Activated naive CD8-positive, alpha-beta T cell treated with anti-CD3 and anti-CD28 coated beads, Interleukin-2, amount 10 ng/mL, durations not matched to agents 7 days and 5 days (primary cell): ENCODE data around the gene CDK14. TPM values are rescaled to one million over a fixed set of nuclear protein-coding genes. Genes with fewer than 3 reads are reported as not detected.
"Not testable (repeated sequence)": the region's sequence is repeated elsewhere in the genome, so short reads cannot be mapped to it uniquely, and the experiment has no call there.

Experiments
- ATAC-seq: fragments of 150-1000 bp; cut with Tn5 transposase; one replicate; pipeline ENCODE4 v1.10.0; 2021; ENCODE audit warnings: low read depth, moderate library complexity
- POLR2A ChIA-PET: fragments of 350-600 bp; sonication (Branson Sonifier 250); formaldehyde crosslinking; loops from one replicate; lab custom pipeline; 2021; ENCODE audit warnings: antibody characterized with exemption; lab: Charles Lee
- DNase-seq: peaks from one replicate; pipeline ENCODE4 v3.0.0; 2021
- H3K27ac Mint-ChIP-seq: one replicate; pipeline ENCODE4 v1.8.0; 2022; ENCODE audit warnings: mild to moderate bottlenecking, mixed read lengths
- H3K27me3 Mint-ChIP-seq: one replicate; pipeline ENCODE4 v1.8.0; 2022; ENCODE audit warnings: mild to moderate bottlenecking, moderate library complexity, mixed read lengths
- H3K36me3 Mint-ChIP-seq: one replicate; pipeline ENCODE4 v1.8.0; 2021; ENCODE audit warnings: mild to moderate bottlenecking, mixed read lengths
- H3K4me1 Mint-ChIP-seq: one replicate; pipeline ENCODE4 v1.8.0; 2021; ENCODE audit warnings: mixed read lengths
- H3K4me3 Mint-ChIP-seq: one replicate; pipeline ENCODE4 v1.8.0; 2022; ENCODE audit warnings: mild to moderate bottlenecking, moderate library complexity, mixed read lengths
- H3K9me3 Mint-ChIP-seq: one replicate; pipeline ENCODE4 v1.8.0; 2021; ENCODE audit warnings: mixed read lengths
- total RNA-seq, 2 experiments: library from RNA; stranded (reverse); gene quantifications; one replicate each; pipeline ENCODE4 v1.2.3, GENCODE V29; 2021

Gene CDK14
- total RNA-seq, 2 experiments from 2014 or later, result 0.94 to 1.2 TPM

- DNase-seq, result no peak
- ATAC-seq, result no peak
- Mint-ChIP-seq H3K36me3 (no peaks in the 10 kb centered on the region), H3K9me3 (no peaks in the 10 kb centered on the region), H3K27me3 (no peaks in the 10 kb centered on the region), H3K27ac (no peak overlapping the region), H3K4me1 (no peaks in the 10 kb centered on the region), H3K4me3 (no peak overlapping the region)
- POLR2A ChIA-PET, result no interaction called here
These were observed 304.7 kb downstream of the CDK14 start for GRCh38 chr7:90900628-90901356.

GRCh38 chr7:90903841-90904240 lies 307.7 kb downstream of the CDK14 start:
- POLR2A ChIA-PET, result no interaction called here
- no peak overlapping the region for H3K4me3 Mint-ChIP-seq
- no peak for DNase-seq
- no peaks in the 10 kb centered on the region for H3K4me1 Mint-ChIP-seq
- ATAC-seq, result no peak
- H3K27ac Mint-ChIP-seq, result no peak overlapping the region
- no peaks in the 10 kb centered on the region for H3K36me3 Mint-ChIP-seq
- no peaks in the 10 kb centered on the region for H3K27me3 Mint-ChIP-seq
- H3K9me3 Mint-ChIP-seq, result no peaks in the 10 kb centered on the region

DNA sequence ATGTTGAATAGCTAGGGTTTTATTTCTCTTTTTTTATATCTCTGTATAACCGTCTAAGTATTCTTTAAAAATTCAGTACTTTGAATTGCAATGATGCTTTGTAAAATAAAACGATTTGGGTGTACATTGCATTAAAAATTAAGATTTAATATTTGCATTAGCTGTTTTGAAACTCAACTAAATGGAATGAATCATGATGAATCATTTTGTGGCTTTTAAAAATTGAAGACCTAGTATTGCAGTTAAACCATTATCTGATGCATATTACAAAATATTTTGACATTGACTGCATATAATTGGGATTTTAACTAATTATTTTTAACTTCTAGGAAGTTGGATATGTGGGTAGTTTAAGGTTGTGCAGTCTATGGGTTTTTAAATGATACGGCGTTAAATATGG lies 314.0 kb downstream of the CDK14 start:
- Mint-ChIP-seq H3K4me1 (no peaks in the 10 kb centered on the region), H3K27ac (no peak overlapping the region), H3K4me3 (no peak overlapping the region), H3K36me3 (no peaks in the 10 kb centered on the region), H3K27me3 (peaks cover 2% of the 10 kb centered on the region), H3K9me3 (no peaks in the 10 kb centered on the region)
- DNase-seq (no peak), ATAC-seq (no peak)
- POLR2A ChIA-PET, result no interaction called here

GRCh38 chr7:90916319-90916718 lies 320.2 kb downstream of the CDK14 start:
- Mint-ChIP-seq H3K36me3 (no peaks in the 10 kb centered on the region), H3K4me1 (no peaks in the 10 kb centered on the region), H3K9me3 (no peaks in the 10 kb centered on the region), H3K27me3 (peaks cover 2% of the 10 kb centered on the region), H3K27ac (no peak overlapping the region), H3K4me3 (no peak overlapping the region)
- no peak for DNase-seq
- no peak for ATAC-seq
- POLR2A ChIA-PET, result no interaction called here

GRCh38 chr7:90917539-90917938 lies 321.4 kb downstream of the CDK14 start:
- peaks cover 2% of the 10 kb centered on the region for H3K27me3 Mint-ChIP-seq
- H3K27ac Mint-ChIP-seq, result no peak overlapping the region
- DNase-seq, result no peak
- no peak overlapping the region for H3K4me3 Mint-ChIP-seq
- no peaks in the 10 kb centered on the region for H3K4me1 Mint-ChIP-seq
- no peak for ATAC-seq
- no peaks in the 10 kb centered on the region for H3K36me3 Mint-ChIP-seq
- H3K9me3 Mint-ChIP-seq, result no peaks in the 10 kb centered on the region
- POLR2A ChIA-PET, result no interaction called here

GRCh38 chr7:90918303-90918702 lies 322.2 kb downstream of the CDK14 start:
- Mint-ChIP-seq H3K9me3 (no peaks in the 10 kb centered on the region), H3K36me3 (no peaks in the 10 kb centered on the region), H3K4me3 (no peak overlapping the region), H3K27me3 (peaks cover 2% of the 10 kb centered on the region), H3K27ac (no peak overlapping the region), H3K4me1 (no peaks in the 10 kb centered on the region)
- POLR2A ChIA-PET, result no interaction called here
- DNase-seq (no peak), ATAC-seq (no peak)

DNA sequence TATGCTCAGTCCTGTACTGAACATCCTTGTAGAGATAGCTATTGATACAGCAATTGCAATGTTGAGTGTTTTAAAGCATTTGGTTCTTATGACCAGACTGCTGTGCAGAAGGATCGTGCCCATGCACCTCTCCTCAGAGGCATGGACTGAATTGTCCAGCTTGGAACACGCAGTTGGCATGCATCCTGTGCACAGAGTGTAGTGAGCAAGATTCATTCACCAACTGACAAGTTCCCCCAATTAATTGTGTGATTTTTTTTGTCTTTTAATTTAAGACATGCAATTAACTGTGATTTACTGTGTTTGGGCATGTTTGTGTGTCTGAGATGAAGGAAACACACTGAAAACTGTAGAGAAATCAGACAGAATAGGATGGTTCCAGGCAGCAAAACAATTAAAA lies 323.7 kb downstream of the CDK14 start:
- POLR2A ChIA-PET, result no interaction called here

GRCh38 chr7:90920336-90920735 lies 324.2 kb downstream of the CDK14 start:
- H3K4me3 Mint-ChIP-seq, result no peak overlapping the region
- H3K36me3 Mint-ChIP-seq, result no peaks in the 10 kb centered on the region
- no peak overlapping the region for H3K27ac Mint-ChIP-seq
- no peaks in the 10 kb centered on the region for H3K4me1 Mint-ChIP-seq
- POLR2A ChIA-PET, result no interaction called here
- no peaks in the 10 kb centered on the region for H3K9me3 Mint-ChIP-seq
- ATAC-seq, result no peak
- no peaks in the 10 kb centered on the region for H3K27me3 Mint-ChIP-seq
- no peak for DNase-seq

More for the DNA sequence above, 323.7 kb downstream of the CDK14 start:
- H3K36me3 Mint-ChIP-seq, result no peaks in the 10 kb centered on the region
- no peak overlapping the region for H3K27ac Mint-ChIP-seq
- H3K27me3 Mint-ChIP-seq, result peaks cover 1% of the 10 kb centered on the region
- H3K4me1 Mint-ChIP-seq, result no peaks in the 10 kb centered on the region
- no peak overlapping the region for H3K4me3 Mint-ChIP-seq
- no peaks in the 10 kb centered on the region for H3K9me3 Mint-ChIP-seq
- ATAC-seq, result no peak
- DNase-seq, result no peak

GRCh38 chr7:90923541-90923997 lies 327.4 kb downstream of the CDK14 start:
- DNase-seq (no peak), ATAC-seq (no peak)
- no peaks in the 10 kb centered on the region for H3K4me1 Mint-ChIP-seq
- no peak overlapping the region for H3K27ac Mint-ChIP-seq
- no peaks in the 10 kb centered on the region for H3K9me3 Mint-ChIP-seq
- POLR2A ChIA-PET, result no interaction called here
- H3K4me3 Mint-ChIP-seq, result no peak overlapping the region
- no peaks in the 10 kb centered on the region for H3K36me3 Mint-ChIP-seq
- no peaks in the 10 kb centered on the region for H3K27me3 Mint-ChIP-seq

GRCh38 chr7:90928700-90929424 lies 332.7 kb downstream of the CDK14 start:
- H3K4me3 Mint-ChIP-seq, DNase-seq, H3K9me3 Mint-ChIP-seq, H3K4me1 Mint-ChIP-seq, POLR2A ChIA-PET, H3K36me3 Mint-ChIP-seq, H3K27me3 Mint-ChIP-seq, H3K27ac Mint-ChIP-seq, ATAC-seq: not testable (repeated sequence)

DNA sequence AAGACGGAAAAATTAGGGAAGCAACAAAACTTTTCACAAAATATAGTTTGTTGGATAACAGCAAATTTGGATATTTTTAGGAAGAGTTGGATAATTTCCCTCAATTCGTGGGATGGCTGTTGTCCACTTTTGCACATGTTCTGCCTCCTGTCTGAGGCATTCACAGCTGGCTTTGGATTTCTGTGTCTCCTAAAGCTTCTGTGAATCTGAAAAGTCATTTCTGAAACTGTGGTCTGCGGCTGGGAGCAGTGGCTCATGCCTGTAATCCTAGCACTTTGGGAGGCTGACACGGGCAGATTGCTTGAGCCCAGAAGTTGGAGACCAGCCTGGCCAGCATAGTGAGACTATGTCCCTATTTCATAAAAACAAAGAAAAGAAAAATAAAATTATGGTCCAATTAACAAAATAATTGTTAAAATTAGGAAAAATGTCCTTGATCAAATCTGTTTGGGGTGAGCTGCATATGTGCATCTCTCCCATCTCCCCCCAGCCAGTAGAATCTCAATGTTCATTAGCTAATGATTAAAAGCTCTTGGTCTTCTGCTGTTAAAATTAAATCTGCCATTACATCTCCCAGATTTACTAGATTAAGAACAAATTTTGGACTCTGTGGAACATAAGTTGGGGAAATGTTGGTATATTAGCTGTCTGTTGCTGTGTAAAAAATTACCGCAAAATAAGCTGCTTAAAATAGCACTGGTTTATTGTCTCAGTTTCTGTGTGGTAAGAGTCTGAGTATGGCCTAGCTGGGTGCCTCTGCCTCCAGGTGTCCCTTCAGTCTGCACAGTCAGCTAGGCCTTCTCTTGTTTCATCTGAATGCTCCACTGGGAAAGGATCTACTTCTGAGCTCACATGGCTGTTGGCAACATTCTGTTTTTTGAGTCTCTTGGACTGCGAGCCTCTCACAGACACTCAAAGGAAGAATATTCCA lies 336.1 kb downstream of the CDK14 start:
- Mint-ChIP-seq H3K4me1 (no peaks in the 10 kb centered on the region), H3K27ac (no peak overlapping the region), H3K36me3 (no peaks in the 10 kb centered on the region), H3K9me3 (no peaks in the 10 kb centered on the region), H3K4me3 (no peak overlapping the region), H3K27me3 (no peaks in the 10 kb centered on the region)
- ATAC-seq (no peak), DNase-seq (no peak)
- POLR2A ChIA-PET, result no interaction called here

DNA sequence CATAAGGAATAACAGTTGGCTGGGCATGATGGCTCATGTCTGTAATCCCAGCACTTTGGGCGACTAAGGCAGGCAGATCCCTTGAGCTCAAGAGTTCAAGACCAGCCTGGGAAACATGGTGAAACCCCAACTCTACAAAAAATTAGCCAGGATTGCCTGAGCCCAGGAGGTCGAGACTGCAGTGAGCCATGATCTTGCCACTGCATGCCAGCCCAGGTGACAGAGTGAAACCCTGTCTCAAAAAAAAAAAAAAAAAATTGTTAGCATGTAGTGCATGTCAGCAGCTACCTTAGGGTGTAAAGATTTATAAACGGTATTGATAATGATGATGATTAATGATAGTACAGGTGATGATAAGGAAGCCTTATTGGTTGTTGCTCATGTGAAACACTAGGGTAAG lies 336.9 kb downstream of the CDK14 start:
- POLR2A ChIA-PET, result no interaction called here
- H3K4me3 Mint-ChIP-seq, result no peak overlapping the region
- DNase-seq, result no peak
- H3K27me3 Mint-ChIP-seq, result no peaks in the 10 kb centered on the region
- H3K27ac Mint-ChIP-seq, result no peak overlapping the region
- no peaks in the 10 kb centered on the region for H3K9me3 Mint-ChIP-seq
- H3K4me1 Mint-ChIP-seq, result no peaks in the 10 kb centered on the region
- ATAC-seq, result no peak
- H3K36me3 Mint-ChIP-seq, result no peaks in the 10 kb centered on the region

DNA sequence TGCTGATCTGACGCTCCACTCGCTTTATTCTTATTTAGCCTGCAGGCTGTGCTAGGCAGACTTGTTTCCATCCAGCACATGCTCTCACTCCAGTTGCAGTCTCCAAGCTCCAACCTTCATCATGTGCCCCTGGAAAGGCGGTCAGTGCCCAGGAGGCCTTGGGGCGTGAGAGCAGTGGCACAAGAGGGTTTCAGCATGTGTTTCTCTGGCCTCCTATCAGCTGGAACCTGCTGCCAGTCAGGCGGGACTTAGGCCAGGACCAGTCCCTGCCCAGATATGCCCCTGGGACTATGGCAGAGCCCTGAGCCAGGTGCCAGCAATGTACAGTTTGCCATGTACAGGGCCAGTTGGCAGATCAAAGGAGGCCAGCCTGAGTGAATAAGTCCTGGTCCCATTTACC lies 337.9 kb downstream of the CDK14 start:
- H3K4me3 Mint-ChIP-seq, result no peak overlapping the region
- POLR2A ChIA-PET, result no interaction called here
- no peaks in the 10 kb centered on the region for H3K27me3 Mint-ChIP-seq
- H3K36me3 Mint-ChIP-seq, result no peaks in the 10 kb centered on the region
- no peaks in the 10 kb centered on the region for H3K4me1 Mint-ChIP-seq
- H3K27ac Mint-ChIP-seq, result no peak overlapping the region
- ATAC-seq (no peak), DNase-seq (no peak)
- H3K9me3 Mint-ChIP-seq, result no peaks in the 10 kb centered on the region
